ENCODE results near the gene METTL25B. TPM values are rescaled to one million over a fixed set of nuclear protein-coding genes. Genes with fewer than 3 reads are reported as not detected.

The METTL25B gene
- total and polyA plus RNA-seq, 9 donors = 18.1 to 39.6 (median 33.2) TPM

- no peaks in the 10 kb centered on the region for H3K36me3 ChIP-seq
- WGBS, 3 donors = 0 to 1% (median 0%) methylated on average over 55 to 64 of the region's 64 CpGs
- H3K9me3 ChIP-seq = no peaks in the 10 kb centered on the region
- peak overlapping the region; percentile 66 for H3K4me3 ChIP-seq
- intact Hi-C loops (cut with DNase I) = no loop called here
- TF ChIP-seq, protein P1, sequence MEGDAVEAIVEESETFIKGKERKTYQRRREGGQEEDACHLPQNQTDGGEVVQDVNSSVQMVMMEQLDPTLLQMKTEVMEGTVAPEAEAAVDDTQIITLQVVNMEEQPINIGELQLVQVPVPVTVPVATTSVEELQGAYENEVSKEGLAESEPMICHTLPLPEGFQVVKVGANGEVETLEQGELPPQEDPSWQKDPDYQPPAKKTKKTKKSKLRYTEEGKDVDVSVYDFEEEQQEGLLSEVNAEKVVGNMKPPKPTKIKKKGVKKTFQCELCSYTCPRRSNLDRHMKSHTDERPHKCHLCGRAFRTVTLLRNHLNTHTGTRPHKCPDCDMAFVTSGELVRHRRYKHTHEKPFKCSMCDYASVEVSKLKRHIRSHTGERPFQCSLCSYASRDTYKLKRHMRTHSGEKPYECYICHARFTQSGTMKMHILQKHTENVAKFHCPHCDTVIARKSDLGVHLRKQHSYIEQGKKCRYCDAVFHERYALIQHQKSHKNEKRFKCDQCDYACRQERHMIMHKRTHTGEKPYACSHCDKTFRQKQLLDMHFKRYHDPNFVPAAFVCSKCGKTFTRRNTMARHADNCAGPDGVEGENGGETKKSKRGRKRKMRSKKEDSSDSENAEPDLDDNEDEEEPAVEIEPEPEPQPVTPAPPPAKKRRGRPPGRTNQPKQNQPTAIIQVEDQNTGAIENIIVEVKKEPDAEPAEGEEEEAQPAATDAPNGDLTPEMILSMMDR (IDR thresholded peaks at IDR 0.05) = peak in 2 of 3 donors; percentile 38 to 45
- TF ChIP-seq POLR2A (IDR thresholded peaks at IDR 0.05) (peak; percentile 19), EP300 (IDR thresholded peaks at IDR 0.05) (no peak)
- no peaks in the 10 kb centered on the region for H3K27me3 ChIP-seq
- H3K27ac ChIP-seq = peak overlapping the region; percentile 93 to 96
- DNase-seq = peak; percentile 71 to 81 (median 79)
- peaks cover 26% of the 10 kb centered on the region for H3K4me1 ChIP-seq (ENCODE audit: insufficient read depth)
Measured at GRCh38 chr1:156750711-156751450, 22.6 kb downstream of the METTL25B start.

- Histone ChIP-seq H3K4me1 (ENCODE audit: insufficient read depth) (peaks cover 23% of the 10 kb centered on the region), H3K27ac (peak within 1 kb of the TSS; percentile 93 to 96), H3K4me3 (peak within 1 kb of the TSS; percentile 66), H3K9me3 (no peaks in the 10 kb centered on the region), H3K36me3 (no peaks in the 10 kb centered on the region), H3K27me3 (no peaks in the 10 kb centered on the region)
- intact Hi-C loops (cut with DNase I) = no loop called here
- DNase-seq = no peak
- 0 to 1% (median 0%) methylated on average over 28 to 48 of the region's 48 CpGs for WGBS, 3 donors
- TF ChIP-seq POLR2A (IDR thresholded peaks at IDR 0.05) (peak; percentile 6), EP300 (IDR thresholded peaks at IDR 0.05) (no peak)
Measured at GRCh38 chr1:156751451-156751756, 23.1 kb downstream of the METTL25B start, which contains the start of gene HDGF. TSS of gene HDGF (minus strand) at chr1:156751675. CDS start at chr1:156751429, 246 bp downstream.

GRCh38 chr1:156751757-156752481 lies 23.6 kb downstream of the METTL25B start:
- peak; percentile 97 to 98 (median 97) for DNase-seq
- WGBS, 3 donors = 0% methylated on average over 49 to 67 of the region's 68 CpGs
- H3K4me3 ChIP-seq = peak overlapping the region; percentile 66
- H3K36me3 ChIP-seq = no peaks in the 10 kb centered on the region
- H3K9me3 ChIP-seq = no peaks in the 10 kb centered on the region
- intact Hi-C loops (cut with DNase I) = no loop called here
- H3K27me3 ChIP-seq = no peaks in the 10 kb centered on the region
- H3K27ac ChIP-seq = peak overlapping the region; percentile 82 to 93
- no peak for TF ChIP-seq EP300 (IDR thresholded peaks at IDR 0.05)
- TF ChIP-seq, protein P1 (IDR thresholded peaks at IDR 0.05) = peak in 2 of 3 donors; percentile 9 to 27
- H3K4me1 ChIP-seq (ENCODE audit: insufficient read depth) = peaks cover 22% of the 10 kb centered on the region

- intact Hi-C loops (cut with DNase I) = no loop called here
- no peak for TF ChIP-seq POLR2A (IDR thresholded peaks at IDR 0.05)
- no peak for TF ChIP-seq EP300 (IDR thresholded peaks at IDR 0.05)
- TF ChIP-seq, protein P1 (IDR thresholded peaks at IDR 0.05) = no peak
- H3K4me1 ChIP-seq (ENCODE audit: insufficient read depth) = peaks cover 16% of the 10 kb centered on the region
- H3K36me3 ChIP-seq = no peaks in the 10 kb centered on the region
- H3K4me3 ChIP-seq = no peak overlapping the region
- peak in 1 of 5 donors; percentile 25 for DNase-seq
- WGBS, 3 donors = 17 to 24% (median 22%) methylated on average over 1 of the region's 1 CpG
- no peak overlapping the region for H3K27ac ChIP-seq
- no peaks in the 10 kb centered on the region for H3K9me3 ChIP-seq
- H3K27me3 ChIP-seq = no peaks in the 10 kb centered on the region
Measured at GRCh38 chr1:156752843-156753482, 24.7 kb downstream of the METTL25B start.
